ENCODE data around the gene PER1.

The PER1 gene

GRCh38 chr17:8154608-8155155 lies 2.5 kb upstream of the PER1 start:
- H3K4me3 ChIP-seq (ENCODE audit: low read depth, low read length): peak overlapping the region; percentile 11; the same call in 1 of the 2 replicates

GRCh38 chr17:8153957-8154607 lies 1.9 kb upstream of the PER1 start:
- peak overlapping the region; percentile 11; the same call in 1 of the 2 replicates for H3K4me3 ChIP-seq (ENCODE audit: low read depth, low read length)
- TF ChIP-seq, protein P1, sequence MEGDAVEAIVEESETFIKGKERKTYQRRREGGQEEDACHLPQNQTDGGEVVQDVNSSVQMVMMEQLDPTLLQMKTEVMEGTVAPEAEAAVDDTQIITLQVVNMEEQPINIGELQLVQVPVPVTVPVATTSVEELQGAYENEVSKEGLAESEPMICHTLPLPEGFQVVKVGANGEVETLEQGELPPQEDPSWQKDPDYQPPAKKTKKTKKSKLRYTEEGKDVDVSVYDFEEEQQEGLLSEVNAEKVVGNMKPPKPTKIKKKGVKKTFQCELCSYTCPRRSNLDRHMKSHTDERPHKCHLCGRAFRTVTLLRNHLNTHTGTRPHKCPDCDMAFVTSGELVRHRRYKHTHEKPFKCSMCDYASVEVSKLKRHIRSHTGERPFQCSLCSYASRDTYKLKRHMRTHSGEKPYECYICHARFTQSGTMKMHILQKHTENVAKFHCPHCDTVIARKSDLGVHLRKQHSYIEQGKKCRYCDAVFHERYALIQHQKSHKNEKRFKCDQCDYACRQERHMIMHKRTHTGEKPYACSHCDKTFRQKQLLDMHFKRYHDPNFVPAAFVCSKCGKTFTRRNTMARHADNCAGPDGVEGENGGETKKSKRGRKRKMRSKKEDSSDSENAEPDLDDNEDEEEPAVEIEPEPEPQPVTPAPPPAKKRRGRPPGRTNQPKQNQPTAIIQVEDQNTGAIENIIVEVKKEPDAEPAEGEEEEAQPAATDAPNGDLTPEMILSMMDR (IDR thresholded peaks at IDR 0.05; ENCODE audit: low read depth, low read length): no peak
- H3K9me3 ChIP-seq: no peaks in the 10 kb centered on the region
- no peaks in the 10 kb centered on the region for H3K27me3 ChIP-seq
- peaks cover 9% of the 10 kb centered on the region; the same call in 1 of the 2 replicates for H3K4me1 ChIP-seq
- peaks cover 9% of the 10 kb centered on the region for H3K36me3 ChIP-seq
- peak; percentile 86 for DNase-seq

More at GRCh38 chr17:8154608-8155155, 2.5 kb upstream of the PER1 start:
- no peak for DNase-seq
- Histone ChIP-seq H3K27me3 (no peaks in the 10 kb centered on the region), H3K36me3 (peaks cover 9% of the 10 kb centered on the region), H3K4me1 (peaks cover 9% of the 10 kb centered on the region; the same call in 1 of the 2 replicates), H3K9me3 (no peaks in the 10 kb centered on the region)
- TF ChIP-seq, protein P1 (IDR thresholded peaks at IDR 0.05; ENCODE audit: low read depth, low read length): no peak

DNA sequence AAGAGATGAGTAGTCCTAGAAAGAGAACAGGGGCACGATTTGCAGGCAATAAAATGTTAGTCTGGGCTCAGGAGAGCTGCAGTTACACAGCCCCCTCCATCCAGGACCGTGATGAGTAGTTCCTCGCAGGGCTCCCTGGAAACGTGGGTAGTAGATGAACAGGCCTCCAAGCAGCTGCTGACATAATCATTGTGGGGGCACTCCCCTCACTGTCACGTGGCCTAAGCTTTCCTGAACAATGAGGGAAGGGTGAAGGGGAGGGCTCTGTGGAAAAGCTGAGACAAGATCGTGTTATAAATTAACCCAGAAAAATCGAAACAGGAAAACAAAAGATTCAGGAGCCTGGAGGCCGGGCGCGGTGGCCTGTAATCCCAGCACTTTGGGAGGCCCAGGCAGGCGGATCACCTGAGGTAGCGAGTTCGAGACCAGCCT lies 1.3 kb upstream of the PER1 start:
- Histone ChIP-seq H3K4me3 (ENCODE audit: low read depth, low read length) (no peak overlapping the region), H3K4me1 (peaks cover 9% of the 10 kb centered on the region; the same call in 1 of the 2 replicates), H3K36me3 (peaks cover 11% of the 10 kb centered on the region), H3K27me3 (no peaks in the 10 kb centered on the region), H3K9me3 (no peaks in the 10 kb centered on the region)
- DNase-seq: no peak
- TF ChIP-seq, protein P1 (IDR thresholded peaks at IDR 0.05; ENCODE audit: low read depth, low read length): no peak

DNA sequence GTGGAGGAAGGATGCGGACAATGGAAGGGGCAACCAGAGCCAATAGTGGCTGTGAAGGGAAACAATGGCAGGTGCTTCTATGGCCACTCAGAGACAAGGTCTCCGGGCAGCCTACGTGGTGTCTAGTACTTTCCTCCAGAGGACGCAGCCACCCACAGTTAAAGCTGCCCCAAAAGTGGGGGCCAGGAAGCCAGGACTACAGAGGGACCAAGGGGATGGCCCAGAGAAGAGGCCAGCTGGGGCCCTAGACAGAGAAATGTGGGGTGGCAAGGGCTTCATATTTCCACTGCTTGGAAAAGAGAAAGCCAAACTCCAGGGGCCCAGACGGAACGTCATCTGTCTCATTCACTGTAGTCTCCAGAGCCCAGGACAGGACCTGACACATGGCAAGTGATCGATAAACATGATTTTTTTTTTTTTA lies 837 bp upstream of the PER1 start:
- no peak overlapping the region for H3K4me3 ChIP-seq (ENCODE audit: low read depth, low read length)
- H3K27me3 ChIP-seq: no peaks in the 10 kb centered on the region
- H3K4me1 ChIP-seq: peaks cover 9% of the 10 kb centered on the region; the same call in 1 of the 2 replicates
- H3K36me3 ChIP-seq: peaks cover 15% of the 10 kb centered on the region
- DNase-seq: no peak
- H3K9me3 ChIP-seq: no peaks in the 10 kb centered on the region
- TF ChIP-seq, protein P1 (IDR thresholded peaks at IDR 0.05; ENCODE audit: low read depth, low read length): no peak

- DNase-seq: no peak
- peaks cover 9% of the 10 kb centered on the region; the same call in 1 of the 2 replicates for H3K4me1 ChIP-seq
- H3K27me3 ChIP-seq: no peaks in the 10 kb centered on the region
- peak overlapping the region; percentile 66 for H3K4me3 ChIP-seq (ENCODE audit: low read depth, low read length)
- H3K36me3 ChIP-seq: peaks cover 21% of the 10 kb centered on the region
- no peaks in the 10 kb centered on the region for H3K9me3 ChIP-seq
- TF ChIP-seq, protein P1 (IDR thresholded peaks at IDR 0.05; ENCODE audit: low read depth, low read length): no peak
Measured at GRCh38 chr17:8151641-8152111, 528 bp downstream of the PER1 start.

Data from BE2C (cell line).